Choroid plexus epithelial cell (primary cell): ENCODE results near the gene OR9I1.

ENCODE experiments used
- DNase-seq: peaks from one replicate; pipeline ENCODE4 v3.0.0-alpha.2; 2010; ENCODE audit warnings: low read depth
- H3K4me3 ChIP-seq: 2 replicates; pipeline ENCODE4 v1.5.1; 2011; ENCODE audit warnings: low read depth, mild to moderate bottlenecking, control low read depth, low read length, moderate library complexity
- TF ChIP-seq, protein P1 (sequence below): conservative IDR thresholded peaks from 2 replicates; pipeline ENCODE4 v1.5.1; 2011; ENCODE audit warnings: low read depth, mild to moderate bottlenecking, control low read depth, inconsistent platforms, low read length, moderate library complexity

The OR9I1 gene

DNA sequence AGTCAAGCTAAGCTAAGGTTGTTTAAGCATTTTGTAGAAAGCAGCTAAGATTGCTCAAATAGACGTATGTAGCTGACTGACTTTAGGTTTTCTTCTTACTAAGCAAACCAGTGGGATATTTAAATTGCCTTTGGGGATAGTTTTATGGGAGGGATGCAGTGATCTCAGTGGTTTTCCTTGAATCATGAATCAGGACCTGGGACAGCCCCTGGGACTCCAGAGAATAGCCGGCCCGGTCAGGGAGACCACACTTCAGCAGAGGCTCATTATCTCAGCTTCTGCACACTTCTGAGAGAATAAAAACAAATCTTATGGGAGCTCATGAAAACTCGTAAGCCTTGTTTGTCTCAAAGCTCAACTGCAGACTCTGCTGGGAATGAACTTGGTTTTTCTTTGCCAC is at the start of gene OR9I1:
Gene OR9I1, minus strand, starts transcription at position 62 of the 400 bp plus-strand sequence. CDS start 6,086 bp downstream, outside the sequence.
- H3K4me3 ChIP-seq: no peak within 1 kb of the TSS
- no peak for DNase-seq
- TF ChIP-seq, protein P1, sequence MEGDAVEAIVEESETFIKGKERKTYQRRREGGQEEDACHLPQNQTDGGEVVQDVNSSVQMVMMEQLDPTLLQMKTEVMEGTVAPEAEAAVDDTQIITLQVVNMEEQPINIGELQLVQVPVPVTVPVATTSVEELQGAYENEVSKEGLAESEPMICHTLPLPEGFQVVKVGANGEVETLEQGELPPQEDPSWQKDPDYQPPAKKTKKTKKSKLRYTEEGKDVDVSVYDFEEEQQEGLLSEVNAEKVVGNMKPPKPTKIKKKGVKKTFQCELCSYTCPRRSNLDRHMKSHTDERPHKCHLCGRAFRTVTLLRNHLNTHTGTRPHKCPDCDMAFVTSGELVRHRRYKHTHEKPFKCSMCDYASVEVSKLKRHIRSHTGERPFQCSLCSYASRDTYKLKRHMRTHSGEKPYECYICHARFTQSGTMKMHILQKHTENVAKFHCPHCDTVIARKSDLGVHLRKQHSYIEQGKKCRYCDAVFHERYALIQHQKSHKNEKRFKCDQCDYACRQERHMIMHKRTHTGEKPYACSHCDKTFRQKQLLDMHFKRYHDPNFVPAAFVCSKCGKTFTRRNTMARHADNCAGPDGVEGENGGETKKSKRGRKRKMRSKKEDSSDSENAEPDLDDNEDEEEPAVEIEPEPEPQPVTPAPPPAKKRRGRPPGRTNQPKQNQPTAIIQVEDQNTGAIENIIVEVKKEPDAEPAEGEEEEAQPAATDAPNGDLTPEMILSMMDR: no peak

DNA sequence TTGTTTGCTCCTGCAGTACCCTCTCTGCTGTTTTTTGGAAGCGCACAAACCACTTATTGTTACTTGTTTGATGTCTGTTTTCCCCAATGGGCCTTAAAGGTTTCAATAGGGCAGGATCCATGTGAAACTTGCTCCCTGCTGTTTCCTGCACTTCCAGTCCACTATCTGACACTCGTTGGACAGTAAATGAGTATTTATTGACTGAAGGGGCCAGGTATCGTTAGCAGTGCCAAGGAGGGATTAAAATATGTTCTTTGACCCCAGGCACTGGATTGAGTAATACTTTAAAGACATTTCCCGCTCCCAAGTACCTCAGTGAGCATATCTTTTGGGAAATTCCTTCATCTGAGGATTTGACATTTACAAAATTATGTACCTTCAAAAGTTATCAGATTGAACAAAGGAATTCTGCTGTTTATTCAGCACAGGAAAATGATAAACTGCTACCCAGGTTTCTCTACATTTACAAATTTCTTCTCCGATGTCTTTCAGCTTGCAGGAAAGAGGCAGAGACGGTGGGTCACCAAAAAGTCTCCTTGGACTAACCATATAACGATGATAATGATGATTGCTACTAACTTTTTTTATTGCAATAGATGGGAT is 40.3 kb upstream of the OR9I1 start:
- TF ChIP-seq, protein P1: no peak
- no peak overlapping the region for H3K4me3 ChIP-seq
- DNase-seq: no peak

DNA sequence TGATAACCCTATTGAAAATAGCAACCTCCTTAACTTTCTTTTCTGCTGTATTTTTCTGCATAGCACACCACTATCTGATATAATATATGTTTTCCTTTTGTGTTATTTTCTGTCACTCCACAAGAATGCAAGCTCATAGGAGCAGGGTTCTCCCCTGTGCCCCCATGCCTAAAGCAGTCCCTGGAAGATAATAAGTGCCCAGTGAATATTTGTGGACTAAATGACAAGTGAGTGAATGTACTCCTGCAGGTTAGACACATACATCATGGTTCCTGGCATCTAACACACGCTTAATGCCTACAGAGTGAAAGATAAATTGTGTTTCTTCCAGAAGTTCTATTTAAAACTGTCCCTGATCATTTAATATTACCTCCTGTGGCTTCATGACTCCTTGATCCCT is 39.7 kb upstream of the OR9I1 start:
- TF ChIP-seq, protein P1: no peak
- no peak overlapping the region for H3K4me3 ChIP-seq
- no peak for DNase-seq

DNA sequence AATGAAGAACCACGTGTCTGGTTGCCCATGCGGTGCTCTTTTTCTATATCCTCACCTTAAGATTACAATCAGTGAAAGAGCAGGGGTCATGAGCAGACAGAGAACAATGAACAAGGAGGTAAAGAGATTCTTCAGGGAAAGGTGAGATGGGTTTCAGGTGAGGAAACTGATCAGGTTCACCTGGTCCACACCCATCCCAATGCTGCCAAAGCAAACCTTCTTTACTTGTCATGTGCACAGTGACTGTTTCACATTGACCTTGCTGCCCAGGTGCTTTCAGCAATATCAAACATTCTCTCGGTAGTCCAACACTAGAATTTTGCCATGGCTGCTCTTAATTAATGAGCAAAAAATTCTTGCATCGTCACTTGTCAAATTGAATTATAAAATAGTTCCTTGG is 39.1 kb upstream of the OR9I1 start:
- H3K4me3 ChIP-seq: no peak overlapping the region
- TF ChIP-seq, protein P1: no peak
- DNase-seq: no peak

GRCh38 chr11:58152781-58153180 is 27.5 kb upstream of the OR9I1 start:
- TF ChIP-seq, protein P1: no peak
- no peak for DNase-seq
- no peak overlapping the region for H3K4me3 ChIP-seq

- no peak overlapping the region for H3K4me3 ChIP-seq
- DNase-seq: no peak
- TF ChIP-seq, protein P1: no peak
Measured at GRCh38 chr11:58142761-58143160, 17.4 kb upstream of the OR9I1 start.

DNA sequence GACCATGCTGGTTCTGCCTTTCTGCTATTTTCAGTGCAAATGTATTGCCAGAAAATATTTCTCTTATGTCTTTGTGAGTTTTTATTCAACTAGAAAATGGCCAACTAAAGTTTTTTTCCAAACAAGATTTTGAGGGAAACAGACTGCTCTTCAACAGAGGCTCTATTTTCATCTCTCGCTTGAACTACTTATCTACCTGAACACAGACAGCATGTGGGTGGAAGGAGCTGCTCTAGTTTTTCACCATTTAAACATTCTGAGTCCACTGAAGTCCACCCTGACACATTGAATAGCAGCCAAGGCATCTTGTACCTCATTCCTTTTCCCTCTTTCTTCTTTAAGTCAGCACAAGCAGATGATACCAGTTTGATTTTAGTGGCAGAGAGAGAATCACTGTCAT is 9.8 kb upstream of the OR9I1 start:
- no peak overlapping the region for H3K4me3 ChIP-seq
- TF ChIP-seq, protein P1: no peak
- no peak for DNase-seq
